ENCODE measurements around the gene PLCL1. TPM values are rescaled to one million over a fixed set of nuclear protein-coding genes. Genes with fewer than 3 reads are reported as not detected.

PLCL1 gene
- total RNA-seq, 1 donor from 2014 or later: 7.7 TPM

DNA sequence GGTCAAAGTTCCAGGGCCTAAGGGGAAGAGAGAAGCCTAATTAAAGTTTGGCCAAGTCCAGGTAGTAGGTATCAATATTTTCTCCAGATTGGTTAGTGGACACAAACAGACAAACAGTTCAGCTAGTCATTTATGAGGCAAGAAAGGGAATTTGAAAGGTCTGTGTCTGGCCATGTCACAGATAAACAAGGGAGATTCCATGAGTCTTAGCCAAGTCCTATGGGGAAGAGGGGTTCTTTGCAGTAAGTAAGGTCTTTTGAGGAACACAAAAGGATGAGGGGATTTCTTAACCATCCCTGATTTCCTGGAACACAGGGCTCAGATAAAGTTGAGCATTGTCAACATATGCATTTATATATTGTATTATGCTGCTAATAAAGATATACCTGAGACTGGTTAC lies 310.8 kb downstream of the PLCL1 start:
- TF ChIP-seq, protein P1, sequence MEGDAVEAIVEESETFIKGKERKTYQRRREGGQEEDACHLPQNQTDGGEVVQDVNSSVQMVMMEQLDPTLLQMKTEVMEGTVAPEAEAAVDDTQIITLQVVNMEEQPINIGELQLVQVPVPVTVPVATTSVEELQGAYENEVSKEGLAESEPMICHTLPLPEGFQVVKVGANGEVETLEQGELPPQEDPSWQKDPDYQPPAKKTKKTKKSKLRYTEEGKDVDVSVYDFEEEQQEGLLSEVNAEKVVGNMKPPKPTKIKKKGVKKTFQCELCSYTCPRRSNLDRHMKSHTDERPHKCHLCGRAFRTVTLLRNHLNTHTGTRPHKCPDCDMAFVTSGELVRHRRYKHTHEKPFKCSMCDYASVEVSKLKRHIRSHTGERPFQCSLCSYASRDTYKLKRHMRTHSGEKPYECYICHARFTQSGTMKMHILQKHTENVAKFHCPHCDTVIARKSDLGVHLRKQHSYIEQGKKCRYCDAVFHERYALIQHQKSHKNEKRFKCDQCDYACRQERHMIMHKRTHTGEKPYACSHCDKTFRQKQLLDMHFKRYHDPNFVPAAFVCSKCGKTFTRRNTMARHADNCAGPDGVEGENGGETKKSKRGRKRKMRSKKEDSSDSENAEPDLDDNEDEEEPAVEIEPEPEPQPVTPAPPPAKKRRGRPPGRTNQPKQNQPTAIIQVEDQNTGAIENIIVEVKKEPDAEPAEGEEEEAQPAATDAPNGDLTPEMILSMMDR (IDR thresholded peaks at IDR 0.05): no peak
- no peaks in the 10 kb centered on the region for H3K9me3 ChIP-seq
- ATAC-seq (no peak), DNase-seq (no peak)
- no peak overlapping the region for H3K27ac ChIP-seq
- H3K27me3 ChIP-seq: no peaks in the 10 kb centered on the region
- intact Hi-C loops (cut with DNase I): no loop called here
- H3K36me3 ChIP-seq: no peaks in the 10 kb centered on the region
- no peaks in the 10 kb centered on the region for H3K4me1 ChIP-seq
- H3K4me3 ChIP-seq: no peak overlapping the region

DNA sequence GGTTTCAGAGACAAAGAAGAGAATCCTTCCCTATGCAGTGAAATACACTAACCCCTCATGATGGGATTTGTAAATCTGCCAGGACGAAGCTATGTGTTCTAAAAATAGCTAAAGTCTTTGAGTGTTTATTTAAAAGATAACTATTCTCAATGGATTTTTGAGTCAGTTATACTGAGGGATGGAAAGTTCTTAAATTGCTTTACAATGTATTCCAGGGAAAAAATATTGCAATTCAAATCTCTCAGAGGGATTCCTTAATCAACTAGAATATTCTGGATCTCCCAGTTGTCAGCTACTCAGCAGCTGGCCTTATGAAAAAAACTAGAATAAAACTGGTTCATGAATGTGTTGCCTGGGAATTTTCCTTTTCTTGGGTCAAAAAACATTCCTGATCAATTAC lies 312.4 kb downstream of the PLCL1 start:
- no peaks in the 10 kb centered on the region for H3K36me3 ChIP-seq
- no peaks in the 10 kb centered on the region for H3K4me1 ChIP-seq
- TF ChIP-seq, protein P1 (IDR thresholded peaks at IDR 0.05): no peak
- no peak overlapping the region for H3K27ac ChIP-seq
- ATAC-seq: no peak
- intact Hi-C loops (cut with DNase I): no loop called here
- no peak for DNase-seq
- H3K4me3 ChIP-seq: no peak overlapping the region
- no peaks in the 10 kb centered on the region for H3K27me3 ChIP-seq
- no peaks in the 10 kb centered on the region for H3K9me3 ChIP-seq

DNA sequence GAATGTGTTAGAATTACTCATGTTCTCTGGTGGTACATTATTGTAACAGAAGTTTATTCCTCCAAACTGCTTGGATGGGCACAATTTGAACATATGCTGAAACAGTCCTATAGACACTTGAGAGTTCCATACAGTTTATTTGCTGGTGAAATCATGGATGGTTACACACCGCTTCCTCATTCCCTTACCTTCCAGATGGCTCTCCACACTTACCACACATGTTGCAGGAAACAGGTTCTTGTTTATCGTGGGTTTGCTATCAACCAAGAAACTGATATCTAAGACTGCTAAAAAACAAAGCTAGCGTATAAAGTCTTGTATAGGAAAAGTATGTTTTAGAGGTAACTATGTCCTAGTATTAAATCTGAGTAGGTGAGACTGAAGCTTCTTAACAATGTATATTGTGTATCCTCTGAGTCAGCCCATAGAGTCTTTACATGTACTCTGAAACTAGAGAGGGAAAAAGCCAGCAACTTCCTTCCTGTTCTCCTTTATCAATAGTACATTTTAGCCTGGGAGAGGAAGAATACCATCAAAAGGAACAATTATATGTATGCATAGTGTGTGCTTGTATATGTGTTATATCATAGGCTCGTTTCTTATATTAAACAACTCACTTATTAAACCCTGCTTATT lies 313.1 kb downstream of the PLCL1 start:
- intact Hi-C loops (cut with DNase I): no loop called here
- no peak for ATAC-seq
- no peaks in the 10 kb centered on the region for H3K36me3 ChIP-seq
- H3K27me3 ChIP-seq: no peaks in the 10 kb centered on the region
- no peak for DNase-seq
- no peak overlapping the region for H3K27ac ChIP-seq
- H3K4me3 ChIP-seq: no peak overlapping the region
- no peaks in the 10 kb centered on the region for H3K9me3 ChIP-seq
- TF ChIP-seq, protein P1 (IDR thresholded peaks at IDR 0.05): no peak
- no peaks in the 10 kb centered on the region for H3K4me1 ChIP-seq

DNA sequence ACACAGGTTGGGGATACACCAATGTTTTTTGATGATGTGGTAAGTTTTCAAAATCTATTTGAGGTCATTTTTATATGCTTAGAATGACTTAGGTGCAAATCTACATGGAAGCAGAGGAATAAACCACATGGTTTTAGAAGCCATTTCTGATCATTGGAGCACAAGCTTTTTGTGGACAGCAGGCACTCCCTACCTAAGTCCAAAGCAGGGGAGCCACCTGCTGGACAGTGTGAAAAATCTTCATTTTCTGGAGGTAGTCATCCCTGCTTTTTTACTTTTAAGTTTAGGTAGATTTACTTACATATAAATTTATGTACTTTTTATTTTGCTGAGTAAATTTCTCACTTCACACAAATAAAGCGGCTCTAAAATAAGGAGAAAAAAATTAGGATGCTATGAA lies 323.2 kb downstream of the PLCL1 start:
- Histone ChIP-seq H3K27ac (no peak overlapping the region), H3K36me3 (no peaks in the 10 kb centered on the region), H3K27me3 (no peaks in the 10 kb centered on the region), H3K4me3 (no peak overlapping the region), H3K9me3 (no peaks in the 10 kb centered on the region), H3K4me1 (no peaks in the 10 kb centered on the region)
- DNase-seq: no peak
- ATAC-seq: peak; percentile 82
- TF ChIP-seq, protein P1 (IDR thresholded peaks at IDR 0.05): peak; percentile 67
- intact Hi-C loops (cut with DNase I): loop anchor here (5.0 kb wide), 1 partner anchor 325 kb away; the partner anchor contains the start of gene PLCL1

DNA sequence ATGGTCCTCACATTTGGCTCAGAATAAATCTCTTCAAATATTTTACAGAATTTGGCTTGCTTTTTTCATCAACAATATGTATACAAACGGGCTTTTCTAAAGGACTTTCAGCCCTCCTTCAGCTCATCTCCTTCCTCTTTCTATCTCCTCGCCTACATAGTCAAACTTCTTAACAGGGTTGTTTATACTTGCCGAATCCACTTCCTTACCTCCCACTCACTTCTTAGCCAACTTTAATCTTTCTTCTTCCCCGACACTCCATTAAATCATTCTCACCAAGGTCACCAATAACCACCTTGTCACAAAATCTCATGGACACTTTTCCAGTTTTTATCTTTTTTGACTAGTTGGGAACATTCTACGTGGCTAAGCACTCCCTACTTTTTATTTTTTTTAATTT lies 325.2 kb downstream of the PLCL1 start:
- no peak overlapping the region for H3K4me3 ChIP-seq
- no peaks in the 10 kb centered on the region for H3K27me3 ChIP-seq
- intact Hi-C loops (cut with DNase I): loop anchor here (5.0 kb wide), 1 partner anchor 327 kb away; the partner anchor contains the start of gene PLCL1
- no peaks in the 10 kb centered on the region for H3K9me3 ChIP-seq
- DNase-seq: no peak
- TF ChIP-seq, protein P1 (IDR thresholded peaks at IDR 0.05): no peak
- H3K27ac ChIP-seq: no peak overlapping the region
- H3K4me1 ChIP-seq: no peaks in the 10 kb centered on the region
- peak; percentile 55 for ATAC-seq
- H3K36me3 ChIP-seq: no peaks in the 10 kb centered on the region

All from upper lobe of right lung (tissue), 1 donor.